ENCODE measurements around the gene WDFY4. TPM values are rescaled to one million over a fixed set of nuclear protein-coding genes. Genes with fewer than 3 reads are reported as not detected.

WDFY4 gene
- total RNA-seq, 1 donor from 2014 or later, result 0.41 TPM

- DNase-seq (ENCODE audit: extremely low read depth, low read depth, low spot score), result no peak
These were observed 316.7 kb downstream of the WDFY4 start for GRCh38 chr10:49001402-49001801.

- no peak for DNase-seq (ENCODE audit: extremely low read depth, low read depth, low spot score)
These were observed 317.4 kb downstream of the WDFY4 start for GRCh38 chr10:49001870-49002672.

- DNase-seq (ENCODE audit: extremely low read depth, low read depth, low spot score), result no peak
These were observed 320.6 kb downstream of the WDFY4 start for GRCh38 chr10:49005270-49005669.

- no peak for DNase-seq (ENCODE audit: extremely low read depth, low read depth, low spot score)
These were observed 322.5 kb downstream of the WDFY4 start for GRCh38 chr10:49007129-49007528.

- DNase-seq (ENCODE audit: extremely low read depth, low read depth, low spot score), result no peak
These were observed 323.4 kb downstream of the WDFY4 start for GRCh38 chr10:49008091-49008490.

GRCh38 chr10:49008505-49009198 is 324.0 kb downstream of the WDFY4 start:
- no peak for DNase-seq (ENCODE audit: extremely low read depth, low read depth, low spot score)

GRCh38 chr10:49009199-49009979 is 324.7 kb downstream of the WDFY4 start:
- DNase-seq (ENCODE audit: extremely low read depth, low read depth, low spot score), result no peak

- DNase-seq (ENCODE audit: extremely low read depth, low read depth, low spot score), result no peak
These were observed 325.6 kb downstream of the WDFY4 start for GRCh38 chr10:49010295-49010694.

GRCh38 chr10:49010865-49011264 is 326.2 kb downstream of the WDFY4 start:
- no peak for DNase-seq (ENCODE audit: extremely low read depth, low read depth, low spot score)

GRCh38 chr10:49011756-49012155 is 327.1 kb downstream of the WDFY4 start:
- DNase-seq (ENCODE audit: extremely low read depth, low read depth, low spot score), result no peak

DNA sequence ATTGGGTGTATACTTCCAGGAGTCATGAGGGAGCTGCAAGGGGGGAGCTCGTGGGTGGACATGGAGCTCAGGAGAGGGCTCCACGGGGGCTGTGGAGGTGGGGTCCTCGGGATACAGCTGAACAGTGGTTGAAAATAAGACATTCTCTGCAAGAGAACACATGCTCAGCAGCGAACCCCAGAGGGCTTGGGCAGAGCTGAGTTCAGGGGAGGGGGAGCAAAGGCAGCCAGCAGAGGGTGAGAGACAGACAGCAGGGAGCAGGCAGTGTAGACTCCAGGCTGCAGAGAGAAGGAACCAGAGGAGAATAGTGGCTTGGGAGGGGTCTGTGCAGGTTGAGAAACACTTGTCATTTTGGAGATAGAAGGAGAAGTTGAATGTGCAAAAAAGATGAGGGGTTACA is 327.9 kb downstream of the WDFY4 start:
- no peak for DNase-seq (ENCODE audit: extremely low read depth, low read depth, low spot score)

GRCh38 chr10:49015700-49016099 is 331.0 kb downstream of the WDFY4 start:
- DNase-seq (ENCODE audit: extremely low read depth, low read depth, low spot score), result no peak

- DNase-seq (ENCODE audit: extremely low read depth, low read depth, low spot score), result no peak
These were observed 337.0 kb downstream of the WDFY4 start for GRCh38 chr10:49021685-49022084.

GRCh38 chr10:49023071-49023470 is 338.4 kb downstream of the WDFY4 start:
- DNase-seq (ENCODE audit: extremely low read depth, low read depth, low spot score), result no peak

DNA sequence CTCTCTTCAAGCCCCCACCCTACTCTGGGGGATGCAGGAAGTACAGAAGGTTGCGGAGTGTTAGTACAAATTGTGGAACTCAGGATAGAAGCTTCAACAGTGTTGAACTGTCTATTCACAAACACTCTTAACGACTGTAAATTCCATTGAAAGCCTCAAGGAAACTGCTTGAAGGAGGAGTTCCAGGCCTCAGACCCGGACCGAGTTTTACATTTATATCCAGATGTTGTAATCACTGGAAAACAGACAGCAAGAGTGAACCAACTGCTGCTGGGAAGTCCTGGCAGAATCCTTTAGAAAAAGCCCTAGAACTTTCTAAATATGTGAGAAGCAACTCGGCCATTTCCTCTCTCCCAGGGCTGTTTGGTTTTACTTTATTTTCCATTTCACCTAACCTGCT is 339.1 kb downstream of the WDFY4 start:
- no peak for DNase-seq (ENCODE audit: extremely low read depth, low read depth, low spot score)

DNA sequence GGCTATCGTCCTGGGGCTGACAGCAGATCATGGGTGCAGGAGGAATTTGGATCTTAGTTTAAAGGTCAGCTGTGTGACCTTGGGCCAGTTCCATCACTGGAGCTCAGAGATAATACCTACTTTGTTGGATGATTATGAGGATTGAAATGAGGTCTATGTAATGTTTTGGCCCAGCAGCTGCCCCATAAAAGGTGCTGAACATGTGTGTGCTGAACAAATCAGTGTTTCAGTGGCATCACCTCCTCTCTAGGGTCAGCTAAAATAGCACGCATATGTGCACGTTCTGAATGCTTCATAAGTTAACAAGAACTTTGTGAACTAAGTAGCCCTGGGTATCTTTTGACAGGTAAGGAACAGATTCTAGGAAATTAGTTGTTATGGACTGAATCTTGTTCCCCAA is 339.8 kb downstream of the WDFY4 start:
- DNase-seq (ENCODE audit: extremely low read depth, low read depth, low spot score), result no peak

- no peak for DNase-seq (ENCODE audit: extremely low read depth, low read depth, low spot score)
These were observed 340.8 kb downstream of the WDFY4 start for GRCh38 chr10:49025347-49025983.

DNA sequence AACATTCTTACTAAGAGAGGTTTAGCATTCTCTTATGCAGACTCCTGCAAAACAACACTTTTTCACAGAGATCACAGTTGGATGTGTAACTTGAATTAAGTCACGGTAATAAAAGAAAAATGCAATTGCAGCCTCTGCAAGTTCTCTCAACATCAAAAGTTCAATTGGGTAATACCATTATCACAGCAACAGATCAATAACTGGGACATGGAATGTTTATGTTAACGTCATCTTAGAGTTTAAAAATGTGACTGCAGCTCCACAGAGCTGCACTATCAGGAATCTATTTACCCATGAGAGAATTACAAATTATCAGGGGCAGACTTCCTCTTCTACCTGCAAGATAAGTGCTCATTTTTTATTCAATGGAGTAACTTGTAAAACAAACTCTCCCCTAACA is 344.0 kb downstream of the WDFY4 start:
- DNase-seq (ENCODE audit: extremely low read depth, low read depth, low spot score), result no peak

- no peak for DNase-seq (ENCODE audit: extremely low read depth, low read depth, low spot score)
These were observed 345.0 kb downstream of the WDFY4 start for GRCh38 chr10:49029666-49030065.

Measured in glomerular endothelial cell (primary cell).